Forelimb muscle (tissue), 1 donor: ENCODE data around the gene ATP1B3. TPM values are rescaled to one million over a fixed set of nuclear protein-coding genes. Genes with fewer than 3 reads are reported as not detected.
"Not testable (repeated sequence)": the region's sequence is repeated elsewhere in the genome, so short reads cannot be mapped to it uniquely, and the experiment has no call there.

Experiments used
- DNase-seq: peaks from one replicate; pipeline ENCODE4 v3.0.0-alpha.2; 2013; ENCODE audit warnings: low read depth
- polyA plus RNA-seq: library from polyadenylated mRNA; unstranded; fragments of 120-200 nt; gene quantifications from one replicate; pipeline ENCODE4 v1.2.1, GENCODE V29; 2013; ENCODE audit not compliant: insufficient read length

ATP1B3 gene
- polyA plus RNA-seq, 1 donor: 92.4 TPM

DNA sequence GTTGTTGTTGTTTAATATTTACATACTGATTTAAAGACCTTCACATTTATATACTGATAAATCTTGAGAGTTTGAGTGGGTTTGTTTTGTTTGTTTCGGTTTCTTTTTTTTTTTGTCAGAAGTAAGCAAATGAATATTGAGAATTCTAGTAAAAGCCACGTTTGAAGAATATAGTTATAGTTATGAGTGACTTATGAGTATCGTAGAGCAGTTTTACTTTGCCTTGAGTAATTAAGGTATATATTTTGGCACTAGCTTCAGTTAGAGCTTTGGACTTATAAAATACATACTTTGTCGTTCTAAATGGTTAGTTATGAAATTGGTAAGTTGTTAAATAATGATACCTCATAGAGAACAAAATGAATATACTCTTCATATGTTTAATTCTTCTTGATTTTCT lies 27.8 kb downstream of the ATP1B3 start:
- DNase-seq: no peak

DNA sequence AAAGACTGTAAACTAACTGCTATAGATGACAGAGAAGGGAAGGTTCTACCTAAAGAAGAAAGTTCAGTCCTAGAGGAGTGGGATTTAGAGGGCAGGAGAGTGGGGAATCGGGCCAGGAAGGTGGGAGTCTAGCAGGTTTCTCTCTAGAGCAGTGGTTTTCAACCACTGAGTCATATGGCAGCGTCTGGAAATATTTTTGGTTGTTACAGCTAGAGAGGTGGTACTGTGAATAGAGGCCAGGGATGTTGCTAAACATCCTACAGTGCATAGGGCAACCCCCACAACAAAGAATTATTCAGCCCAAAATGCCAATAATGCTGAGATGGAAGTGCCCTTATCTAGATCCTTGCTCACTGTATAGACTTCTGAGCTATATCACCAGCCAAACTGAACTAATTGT lies 28.7 kb downstream of the ATP1B3 start:
- no peak for DNase-seq

DNA sequence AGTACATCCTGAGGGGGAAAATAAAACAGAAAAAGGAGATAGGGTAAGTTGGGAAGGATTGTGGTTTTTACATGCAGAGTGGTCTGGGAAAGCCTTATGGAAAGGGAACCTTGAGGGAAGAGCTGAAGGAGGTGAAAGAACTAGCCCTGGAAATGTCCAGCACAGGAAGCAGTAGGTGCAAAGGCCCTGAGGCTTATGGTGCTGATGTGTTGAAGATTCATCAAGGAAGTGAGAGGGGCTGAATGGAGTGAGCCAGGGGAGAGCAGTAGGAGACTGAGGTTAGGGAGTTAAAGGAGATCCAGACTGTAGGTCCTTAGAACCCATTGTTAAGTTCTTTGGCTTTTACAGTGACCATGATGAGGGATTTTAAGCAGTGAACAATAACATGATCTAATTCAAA lies 33.0 kb downstream of the ATP1B3 start:
- no peak for DNase-seq

DNA sequence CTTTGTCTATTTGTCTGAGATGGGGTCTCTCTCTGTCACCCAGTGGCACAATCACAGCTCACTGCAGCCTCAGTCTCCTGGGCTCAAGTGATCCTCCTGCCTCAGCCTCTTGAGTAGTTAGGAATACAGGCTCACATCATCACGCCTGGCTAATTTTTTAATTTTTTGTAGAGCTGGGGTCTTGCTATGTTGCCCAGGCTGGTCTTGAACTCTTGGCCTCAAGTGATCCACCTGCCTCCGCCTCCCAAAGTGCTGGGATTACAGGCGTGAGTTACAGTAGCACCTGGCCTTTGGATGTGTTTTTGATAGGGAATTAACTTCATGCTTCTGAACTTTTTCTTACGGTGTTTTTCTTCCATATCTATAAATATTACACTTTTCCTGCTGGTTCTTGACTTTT lies 33.5 kb downstream of the ATP1B3 start:
- DNase-seq: not testable (repeated sequence)

DNA sequence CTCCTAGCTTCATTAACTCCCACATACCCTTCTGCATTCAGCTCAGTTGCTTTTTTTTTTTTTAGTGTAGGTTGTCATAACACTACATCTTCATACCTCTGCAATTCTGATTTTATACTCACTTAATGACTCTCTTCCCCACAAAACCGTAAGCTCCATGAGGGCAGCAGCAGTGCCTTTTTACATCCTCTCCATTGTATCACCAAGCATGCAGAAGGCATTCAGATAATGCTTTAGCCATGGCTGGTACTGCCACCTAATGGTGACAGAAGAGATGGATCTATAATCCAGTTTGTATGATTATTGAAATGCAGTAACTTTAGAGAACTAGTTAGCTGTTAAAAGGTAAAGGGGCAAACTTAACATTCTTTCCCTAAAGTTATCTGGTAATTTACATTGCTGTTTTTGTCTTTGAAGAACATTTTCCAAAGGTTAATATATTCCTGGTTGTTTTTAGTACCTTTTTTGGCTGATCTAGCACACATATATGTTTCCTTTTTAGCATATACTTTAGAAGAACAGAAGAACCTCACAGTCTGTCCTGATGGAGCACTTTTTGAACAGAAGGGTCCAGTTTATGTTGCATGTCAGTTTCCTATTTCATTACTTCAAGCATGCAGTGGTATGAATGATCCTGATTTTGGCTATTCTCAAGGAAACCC lies 36.8 kb downstream of the ATP1B3 start:
- DNase-seq: no peak

DNA sequence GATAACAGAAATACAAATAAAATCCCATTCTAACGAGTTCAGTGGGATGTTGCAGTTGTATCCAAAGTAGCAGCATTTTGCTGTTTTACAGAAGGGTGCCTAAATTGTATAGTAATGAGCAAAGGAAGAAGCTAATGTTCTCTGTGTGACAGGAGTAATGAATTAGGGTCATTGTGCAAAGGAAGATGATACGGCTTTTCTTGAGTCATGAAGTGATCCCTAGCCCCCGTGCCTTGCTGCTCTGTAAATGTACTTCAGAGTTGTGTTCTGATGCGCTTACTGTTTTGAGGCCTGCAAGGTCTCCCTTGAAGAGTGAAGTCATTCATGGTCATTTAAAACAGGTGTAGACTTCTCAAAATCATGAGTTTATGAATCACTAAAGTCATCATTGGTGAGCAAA lies 37.9 kb downstream of the ATP1B3 start:
- DNase-seq: no peak

DNA sequence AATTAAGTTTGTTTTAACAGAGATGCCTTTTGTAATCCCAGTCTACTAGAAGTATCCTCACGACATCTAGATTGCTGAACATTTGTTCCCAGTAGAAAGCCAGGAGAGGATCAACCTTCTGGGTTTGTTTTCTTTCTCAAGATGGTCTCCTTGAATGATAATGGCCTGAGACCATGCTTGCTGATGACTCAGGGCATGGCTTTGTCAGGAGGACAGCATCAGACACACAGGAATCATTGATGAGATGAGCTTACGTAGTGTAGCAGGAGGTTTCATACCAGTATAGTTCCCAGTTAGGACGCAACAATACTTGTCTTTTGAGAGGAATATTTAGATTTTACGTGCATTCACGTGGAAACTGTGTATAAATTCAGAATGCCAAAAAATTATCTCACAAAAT lies 38.6 kb downstream of the ATP1B3 start:
- DNase-seq: no peak

DNA sequence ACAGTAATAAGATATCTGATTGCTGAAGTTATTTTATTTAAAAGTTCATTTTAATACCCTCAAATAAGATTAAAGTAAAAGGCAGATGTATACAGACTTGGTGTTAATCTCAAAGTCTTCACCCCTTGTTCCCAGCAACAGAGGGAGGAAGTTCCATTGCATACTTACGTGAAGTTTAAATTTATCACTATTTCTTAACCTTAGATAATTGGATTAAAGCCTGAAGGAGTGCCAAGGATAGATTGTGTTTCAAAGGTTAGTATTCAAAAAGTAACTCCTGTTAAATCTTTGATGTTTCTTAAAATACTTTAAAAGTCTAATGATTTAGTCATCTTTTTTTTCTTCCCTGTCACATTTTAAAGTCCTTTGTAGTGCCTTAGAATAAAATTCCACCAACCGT lies 39.3 kb downstream of the ATP1B3 start:
- no peak for DNase-seq

DNA sequence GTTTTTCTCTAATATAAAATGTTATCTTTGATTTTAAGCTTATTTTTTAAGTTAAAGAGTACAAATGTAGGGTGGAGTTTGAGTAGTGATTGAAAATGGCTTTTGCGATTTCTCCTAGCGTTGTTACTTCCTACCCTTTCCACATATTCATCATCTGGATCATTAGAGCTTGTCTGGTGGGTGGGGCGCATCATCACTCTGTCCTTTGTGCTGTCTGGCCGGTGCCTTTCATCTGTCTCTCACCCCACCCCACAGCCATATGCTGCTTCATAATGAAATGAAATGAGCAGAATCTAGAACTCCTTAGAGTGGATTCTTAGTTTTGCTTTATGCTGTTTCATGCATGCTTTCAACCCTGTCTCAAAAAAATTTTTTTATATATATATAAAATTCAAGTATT lies 44.3 kb downstream of the ATP1B3 start:
- no peak for DNase-seq

DNA sequence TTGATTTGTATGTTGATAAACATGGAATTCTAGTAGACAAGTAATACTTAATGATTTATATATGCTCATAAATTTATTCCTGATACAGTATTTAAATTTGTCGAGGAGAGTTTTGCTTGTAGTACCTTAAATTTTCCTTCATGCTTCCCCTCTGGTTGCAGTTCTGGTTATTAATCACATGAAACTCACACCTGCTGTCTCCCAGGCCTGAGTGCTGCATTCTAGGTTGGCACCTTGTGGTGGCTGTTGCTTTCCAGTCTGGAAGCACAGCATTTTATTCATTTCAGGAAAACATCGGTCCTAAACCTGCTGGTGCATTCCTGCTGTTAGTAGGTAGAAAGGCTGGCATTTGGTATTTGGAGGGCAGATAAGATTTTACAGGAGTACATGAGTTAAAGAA lies 44.9 kb downstream of the ATP1B3 start:
- no peak for DNase-seq

DNA sequence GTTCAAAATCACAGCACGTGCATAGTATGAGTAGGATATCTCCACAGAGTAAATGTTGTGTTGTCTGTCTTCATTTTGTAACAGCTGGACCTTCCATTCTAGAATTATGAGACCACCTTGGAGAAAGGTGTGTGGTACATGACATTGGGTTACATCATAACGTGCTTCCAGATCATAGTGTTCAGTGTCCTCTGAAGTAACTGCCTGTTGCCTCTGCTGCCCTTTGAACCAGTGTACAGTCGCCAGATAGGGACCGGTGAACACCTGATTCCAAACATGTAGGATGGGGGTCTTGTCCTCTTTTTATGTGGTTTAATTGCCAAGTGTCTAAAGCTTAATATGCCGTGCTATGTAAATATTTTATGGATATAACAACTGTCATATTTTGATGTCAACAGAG lies 49.2 kb downstream of the ATP1B3 start:
- not testable (repeated sequence) for DNase-seq

DNA sequence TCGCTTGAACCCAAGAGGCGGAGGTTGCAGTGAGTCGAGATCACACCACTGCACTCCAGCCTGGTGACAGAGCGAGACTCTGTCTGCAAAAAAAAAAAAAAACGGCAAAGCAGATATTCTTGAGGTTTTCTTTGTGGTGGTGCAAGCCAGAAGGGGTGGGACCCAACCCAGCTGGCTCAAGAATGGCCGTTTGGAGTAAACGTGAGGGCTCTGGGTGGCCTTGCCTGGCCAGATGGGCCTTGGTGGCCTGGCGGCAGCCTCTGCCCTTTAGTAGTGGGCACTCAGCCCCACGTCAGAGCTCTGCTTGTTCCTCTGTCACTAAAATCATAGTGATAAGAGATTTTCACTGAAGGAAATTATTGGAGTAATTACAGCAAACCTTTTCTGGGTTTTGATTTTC lies 50.5 kb downstream of the ATP1B3 start:
- no peak for DNase-seq

DNA sequence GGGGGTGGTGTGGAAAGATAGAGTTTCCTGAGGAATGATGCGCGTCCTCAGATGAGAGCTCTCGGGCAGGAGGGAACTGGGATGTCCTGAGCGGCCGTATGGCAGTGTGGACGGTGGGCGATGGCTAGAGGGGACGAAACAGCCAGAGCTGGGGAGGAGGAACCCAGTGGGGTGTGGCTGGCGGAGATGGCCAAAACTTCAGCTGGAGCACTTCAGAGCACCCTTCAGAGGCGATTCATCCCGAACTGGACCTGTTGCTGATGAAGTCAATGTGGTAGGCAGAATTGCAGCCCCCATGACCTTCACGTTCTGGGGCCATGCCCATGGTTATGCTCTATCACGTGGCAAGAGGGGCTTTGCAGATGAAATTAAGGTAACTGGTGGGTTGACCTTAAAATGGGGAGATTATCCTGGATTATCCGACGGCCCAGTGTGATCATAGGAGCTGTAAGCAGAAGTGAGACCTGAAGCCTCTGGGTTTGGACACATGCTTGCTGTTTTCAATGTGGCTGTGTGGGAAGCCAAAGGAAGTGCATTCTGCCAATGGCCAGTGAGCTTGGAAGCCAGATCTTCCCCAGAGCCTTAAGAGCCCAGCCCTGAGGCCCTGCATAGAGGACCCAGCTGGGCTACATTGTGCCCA lies 52.3 kb downstream of the ATP1B3 start:
- DNase-seq: no peak

DNA sequence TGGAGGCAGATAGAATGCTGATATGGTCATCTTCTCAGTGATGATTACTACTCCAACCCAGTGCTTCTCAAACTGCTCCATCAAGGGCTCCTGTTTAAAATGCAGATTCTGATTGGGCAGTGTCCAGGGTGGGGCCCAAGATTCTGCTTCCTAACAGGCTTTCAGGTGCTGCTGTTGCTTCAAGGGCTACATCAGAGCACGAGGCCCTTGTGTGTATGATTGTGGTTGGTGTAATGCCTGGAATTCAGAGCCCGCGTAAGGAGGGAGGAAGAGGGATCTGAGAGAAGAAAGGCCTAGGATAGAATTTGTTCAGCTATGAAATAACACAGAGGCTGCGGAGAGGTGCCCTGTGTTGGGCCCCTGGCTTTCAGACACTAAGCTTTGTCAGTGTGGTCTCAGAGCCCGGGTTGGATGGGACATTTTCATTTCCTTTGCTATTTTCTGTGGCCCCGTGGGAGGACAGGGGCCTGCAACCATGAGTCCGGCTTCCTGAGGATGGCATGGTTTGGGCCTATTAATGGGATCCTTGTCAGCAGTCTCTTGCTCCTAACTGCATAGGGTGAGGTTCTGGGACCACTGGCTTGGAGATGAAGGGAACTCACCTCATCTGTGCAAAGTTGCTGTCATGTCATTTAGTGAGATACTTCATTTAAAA lies 53.0 kb downstream of the ATP1B3 start:
- DNase-seq: no peak

DNA sequence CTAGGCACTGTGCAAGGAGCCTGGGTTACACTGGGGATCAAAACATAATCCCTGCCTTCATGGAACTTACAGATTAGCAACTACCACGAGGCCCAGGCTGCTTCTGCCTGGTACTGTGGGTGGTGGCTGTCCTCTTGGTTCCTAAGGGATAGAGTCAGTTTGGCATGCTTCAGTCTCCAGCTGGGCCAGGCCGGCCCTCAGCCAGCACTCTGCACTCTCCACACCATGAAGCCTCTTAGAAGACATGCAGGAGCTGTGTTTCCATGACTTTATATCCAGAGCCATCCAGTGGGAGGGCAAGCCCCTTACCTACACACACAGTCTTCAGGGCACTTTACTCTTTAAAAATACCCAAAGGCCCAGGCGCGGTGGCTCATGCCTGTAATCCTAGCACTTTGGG lies 54.4 kb downstream of the ATP1B3 start:
- DNase-seq: no peak

DNA sequence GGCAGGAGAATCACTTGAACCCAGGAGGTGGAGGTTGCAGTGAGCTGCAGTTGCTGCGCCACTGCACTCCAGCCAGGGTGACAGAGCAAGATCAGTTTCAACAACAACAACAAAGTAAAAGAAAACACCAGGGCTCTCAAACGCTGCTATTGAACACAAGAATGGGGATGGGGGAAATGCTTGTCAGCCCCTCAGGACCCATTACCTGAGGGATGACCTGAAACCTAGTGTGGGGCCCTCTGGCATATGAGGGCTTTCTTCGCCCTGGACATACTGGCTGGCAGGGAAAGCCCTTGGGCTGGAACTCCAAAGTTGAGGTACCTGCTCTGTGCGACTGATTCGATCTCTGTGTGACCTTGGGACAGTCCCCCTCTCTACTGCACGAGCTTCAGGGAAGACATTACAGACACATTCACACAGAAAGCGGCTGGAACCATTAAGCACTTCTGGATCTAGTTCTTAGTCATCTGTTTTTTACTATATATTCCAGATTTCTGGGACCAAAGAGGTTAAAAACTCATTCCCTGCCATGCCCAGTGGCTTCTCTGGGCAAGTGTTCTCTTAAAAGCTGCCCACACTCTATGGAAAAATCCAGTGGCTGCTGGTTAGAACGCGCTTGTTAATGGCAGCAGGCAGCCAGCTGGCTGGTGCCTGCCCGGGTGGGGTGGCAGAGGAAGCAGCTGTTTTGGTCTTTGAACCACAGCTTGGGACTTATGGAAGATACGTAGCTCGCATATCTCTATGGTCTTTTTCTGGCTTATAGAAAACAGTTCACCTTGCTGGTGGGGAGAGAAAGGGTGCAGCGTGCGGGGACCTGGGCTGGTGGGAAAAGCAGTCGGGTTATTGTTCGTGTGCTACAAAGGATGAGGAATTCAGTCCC lies 57.2 kb downstream of the ATP1B3 start:
- no peak for DNase-seq

DNA sequence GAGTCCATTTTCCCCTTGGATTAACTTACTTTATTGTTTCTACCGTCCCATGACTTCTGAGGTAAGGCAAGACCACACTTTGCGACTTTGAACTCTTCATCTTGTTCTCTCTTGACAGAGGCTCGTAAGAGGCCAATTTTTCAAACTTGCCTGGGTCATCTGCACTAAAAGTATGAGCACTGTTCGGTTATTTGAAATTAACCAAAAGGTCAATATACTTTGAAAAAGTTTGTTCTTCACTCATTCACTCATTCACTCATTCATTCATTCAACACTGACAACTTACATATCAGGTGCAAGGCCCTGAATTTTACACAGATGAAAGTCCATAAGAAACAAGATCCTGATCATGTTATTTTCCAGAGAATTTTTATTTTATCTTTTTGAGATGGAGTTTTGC lies 57.9 kb downstream of the ATP1B3 start:
- no peak for DNase-seq

DNA sequence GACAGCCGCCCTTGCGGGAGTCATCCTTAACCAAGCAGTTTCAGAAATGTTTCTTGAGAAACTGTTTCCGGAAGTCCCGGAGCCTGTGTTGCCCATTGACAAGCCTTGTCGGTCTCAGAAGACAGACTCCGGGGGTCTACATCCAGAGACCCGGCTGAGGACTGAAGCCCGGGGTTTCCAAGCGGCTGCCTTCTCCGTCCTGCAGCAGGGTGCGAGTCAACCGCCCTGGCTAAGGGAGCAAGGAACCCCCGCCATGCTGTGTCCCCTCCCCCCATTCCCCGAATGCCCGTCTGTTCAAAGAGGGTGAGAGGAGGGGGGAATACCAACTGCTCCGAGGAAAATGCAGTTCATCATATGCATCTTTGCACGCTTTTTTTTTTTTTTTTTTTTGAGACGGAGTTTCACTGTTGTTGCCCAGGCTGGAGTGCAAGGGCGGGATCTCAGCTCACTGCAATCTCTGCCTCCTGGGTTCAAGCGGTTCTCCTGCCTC lies 61.6 kb downstream of the ATP1B3 start:
- DNase-seq: no peak

DNA sequence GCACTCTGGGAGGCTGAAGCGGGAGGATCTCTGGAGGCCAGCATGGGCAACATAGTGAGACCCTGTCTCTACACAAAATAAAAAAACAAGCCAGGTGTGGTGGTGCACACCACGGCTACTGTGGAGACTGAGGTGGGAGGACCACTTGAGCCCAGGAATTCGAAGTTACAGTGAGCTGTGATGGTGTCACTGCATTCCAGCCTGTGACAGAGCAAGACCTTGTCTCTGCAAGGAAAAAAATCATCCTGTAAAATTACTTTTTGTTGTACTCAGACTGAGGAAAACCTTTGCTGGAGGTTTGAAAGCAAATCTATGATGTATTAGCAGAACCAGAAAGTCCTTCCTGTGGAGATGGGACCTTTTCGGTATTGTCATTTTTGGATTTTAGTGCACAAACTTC lies 63.3 kb downstream of the ATP1B3 start:
- no peak for DNase-seq

DNA sequence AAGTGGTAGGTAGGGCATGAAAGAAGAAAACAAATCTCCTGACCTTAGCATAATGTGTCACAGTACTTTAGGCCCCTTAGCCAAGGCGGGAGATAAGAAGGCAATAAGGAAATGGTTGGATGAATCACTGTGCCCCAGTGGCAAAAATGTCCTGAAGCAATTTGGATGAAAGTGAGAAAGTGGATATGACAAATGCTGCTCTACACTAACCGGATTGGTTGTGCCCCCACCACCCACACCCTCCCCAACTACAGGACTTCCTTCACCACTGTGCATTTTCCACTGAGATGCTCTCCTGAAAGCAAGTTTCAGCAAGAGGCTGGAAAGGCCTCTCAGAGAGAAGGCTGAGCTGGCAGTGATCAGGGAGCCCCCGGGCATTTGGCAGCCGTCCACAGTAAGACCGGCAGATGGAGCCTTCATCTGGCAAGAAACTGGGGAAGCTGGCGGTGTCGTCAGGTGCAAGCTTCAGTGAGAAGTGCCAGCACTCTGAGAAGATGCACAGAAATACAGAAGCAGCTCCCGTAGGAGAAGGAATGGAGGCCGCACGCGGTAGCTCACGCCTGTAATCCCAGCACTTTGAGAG lies 63.8 kb downstream of the ATP1B3 start:
- no peak for DNase-seq

DNA sequence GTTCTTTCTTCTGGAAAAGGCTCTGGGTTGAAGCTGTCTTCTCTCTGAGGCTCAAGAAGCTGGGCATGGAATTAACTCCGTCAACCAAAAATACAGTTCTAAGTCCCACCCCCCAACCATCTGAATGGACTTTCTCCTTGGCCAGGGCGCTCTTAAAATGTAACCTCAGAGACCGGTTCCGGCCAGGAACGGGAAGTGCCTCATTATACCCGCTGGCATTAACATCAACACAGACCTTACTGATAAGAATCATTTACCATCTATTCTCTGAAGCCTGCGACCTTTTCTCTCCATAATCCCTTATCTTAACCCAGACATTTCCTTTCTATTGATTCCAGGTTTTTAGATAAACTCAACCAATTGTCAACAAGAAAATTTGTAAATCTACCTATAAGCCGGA lies 64.7 kb downstream of the ATP1B3 start:
- DNase-seq: no peak

DNA sequence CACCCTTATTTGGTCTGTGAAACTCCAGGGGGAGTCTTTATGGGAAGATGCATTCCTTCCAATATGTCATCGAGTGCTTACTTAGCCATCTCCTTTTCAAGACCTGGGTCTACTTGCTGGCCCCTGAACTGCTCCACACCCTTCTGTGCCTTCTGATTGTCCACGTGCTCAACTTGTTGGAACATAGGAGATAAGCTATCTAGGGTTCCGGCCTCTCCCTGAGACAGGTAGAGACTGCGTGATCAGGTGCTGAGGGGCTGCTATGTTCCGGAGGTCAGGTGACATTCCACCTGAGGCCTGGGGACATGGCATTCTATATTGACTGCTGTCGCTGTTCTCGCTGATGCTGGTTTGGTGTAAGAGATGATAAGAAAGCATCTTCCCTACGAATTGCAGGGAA lies 65.6 kb downstream of the ATP1B3 start:
- no peak for DNase-seq
